Measurements from ENCODE around the gene ZBP1. TPM values are rescaled to one million over a fixed set of nuclear protein-coding genes. Genes with fewer than 3 reads are reported as not detected.

The ZBP1 gene
- polyA plus RNA-seq, 1 experiment, result not detected

DNA sequence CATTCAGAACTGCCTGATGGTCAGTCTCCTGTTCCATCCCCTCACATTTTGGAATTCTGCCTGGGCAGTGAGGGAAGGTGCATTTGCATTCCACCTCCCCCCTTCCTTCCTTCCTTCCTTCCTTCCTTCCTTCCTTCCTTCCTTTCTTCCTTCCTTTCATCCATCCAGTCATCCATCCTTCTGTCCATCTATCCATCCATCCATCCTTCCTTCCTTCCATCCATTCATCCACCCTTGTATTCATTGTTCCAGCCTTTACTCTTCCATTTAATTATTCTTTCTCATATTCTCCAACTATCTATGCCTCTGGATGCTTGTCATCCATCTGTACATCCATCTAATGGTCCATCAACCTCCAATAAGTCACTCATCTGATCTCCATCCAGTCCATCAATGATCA lies 45.3 kb downstream of the ZBP1 start:
- H3K9me3 ChIP-seq (ENCODE audit: control insufficient read depth, insufficient read depth, low read length), result no peaks in the 10 kb centered on the region
- DNase-seq (ENCODE audit: low read depth, low spot score), result no peak
- peaks cover 13% of the 10 kb centered on the region for H3K27me3 ChIP-seq (ENCODE audit: control insufficient read depth, insufficient read depth, low read length)
- H3K27ac ChIP-seq (ENCODE audit: low read depth, low read length), result no peak overlapping the region
- CTCF ChIA-PET, result no interaction called here
- POLR2A ChIA-PET, result no interaction called here
- TF ChIP-seq CTCF (IDR thresholded peaks at IDR 0.05; ENCODE audit: low read depth, low read length), result no peak
- H3K4me3 ChIP-seq (ENCODE audit: low read depth, low read length), result no peak overlapping the region

DNA sequence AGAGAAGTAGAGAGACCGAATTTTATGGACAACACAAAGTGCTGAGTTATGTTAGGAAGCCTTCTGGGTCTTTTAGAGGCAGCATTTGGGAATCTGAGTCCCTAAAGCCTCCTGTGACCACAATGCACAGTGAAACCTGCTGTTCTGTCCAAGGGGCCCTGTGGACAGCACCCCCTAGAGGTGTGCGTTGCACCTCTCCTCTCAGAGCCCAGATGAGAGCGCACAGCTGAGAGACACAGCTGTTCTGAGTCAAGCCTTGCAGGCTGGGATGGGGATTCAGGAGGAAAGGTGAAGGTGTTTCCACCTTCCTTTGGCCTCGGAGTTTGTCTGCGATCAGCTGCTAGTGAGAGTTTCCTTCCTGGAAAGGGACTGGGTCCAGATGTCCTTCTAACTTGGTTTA lies 46.3 kb downstream of the ZBP1 start:
- Histone ChIP-seq H3K27me3 (ENCODE audit: control insufficient read depth, insufficient read depth, low read length) (peaks cover 13% of the 10 kb centered on the region), H3K4me3 (ENCODE audit: low read depth, low read length) (no peak overlapping the region), H3K27ac (ENCODE audit: low read depth, low read length) (no peak overlapping the region), H3K9me3 (ENCODE audit: control insufficient read depth, insufficient read depth, low read length) (no peaks in the 10 kb centered on the region)
- TF ChIP-seq CTCF (IDR thresholded peaks at IDR 0.05; ENCODE audit: low read depth, low read length), result no peak
- DNase-seq (ENCODE audit: low read depth, low spot score), result no peak
- CTCF ChIA-PET, result interaction anchor here (1.0 kb wide), 1 partner anchor 8 kb away, joined by 3 read pairs; no protein-coding TSS in a partner anchor
- POLR2A ChIA-PET, result no interaction called here

GRCh38 chr20:57573242-57573641 lies 47.0 kb downstream of the ZBP1 start:
- no peak for DNase-seq (ENCODE audit: low read depth, low spot score)
- peaks cover 13% of the 10 kb centered on the region for H3K27me3 ChIP-seq (ENCODE audit: control insufficient read depth, insufficient read depth, low read length)
- POLR2A ChIA-PET, result no interaction called here
- CTCF ChIA-PET, result interaction anchor here (0.7 to 1.0 kb wide), 2 partner anchors 9 to 22 kb away, joined by 3 read pairs; no protein-coding TSS in a partner anchor
- no peak for TF ChIP-seq CTCF (IDR thresholded peaks at IDR 0.05; ENCODE audit: low read depth, low read length)
- no peak overlapping the region for H3K27ac ChIP-seq (ENCODE audit: low read depth, low read length)
- H3K4me3 ChIP-seq (ENCODE audit: low read depth, low read length), result no peak overlapping the region
- H3K9me3 ChIP-seq (ENCODE audit: control insufficient read depth, insufficient read depth, low read length), result no peaks in the 10 kb centered on the region

DNA sequence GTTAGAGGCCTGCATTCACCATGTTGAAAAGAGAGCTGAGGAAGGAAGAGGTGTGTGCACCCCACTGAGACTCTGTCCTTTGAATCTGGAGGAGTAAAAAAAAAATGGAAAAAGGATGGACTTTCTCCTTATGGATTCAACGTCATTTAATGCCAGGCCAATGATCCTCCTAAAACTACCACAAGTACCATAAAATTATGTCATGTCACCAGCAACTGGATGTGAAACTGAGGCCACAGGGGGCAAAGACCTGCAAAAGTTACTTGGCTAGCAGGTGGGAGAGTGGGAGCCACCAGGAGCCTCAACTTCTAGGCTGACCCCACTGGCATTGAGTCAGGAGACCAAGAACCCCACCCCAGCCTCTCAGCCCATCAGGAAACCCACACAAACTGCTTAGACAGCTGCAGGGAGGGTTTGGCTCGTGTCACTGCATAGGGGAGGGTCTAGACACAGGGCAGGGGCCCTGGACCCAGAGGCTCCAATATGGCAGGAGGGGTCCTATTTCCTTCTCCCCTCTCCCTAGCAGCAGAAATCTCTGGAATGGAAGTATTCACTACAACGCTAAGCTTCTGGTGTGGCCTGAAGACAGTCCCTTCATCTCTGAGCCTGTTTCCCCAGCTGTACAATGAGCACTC lies 48.3 kb downstream of the ZBP1 start:
- H3K4me3 ChIP-seq (ENCODE audit: low read depth, low read length), result no peak overlapping the region
- ChIA-PET CTCF (no interaction called here), POLR2A (no interaction called here)
- H3K27ac ChIP-seq (ENCODE audit: low read depth, low read length), result no peak overlapping the region
- H3K9me3 ChIP-seq (ENCODE audit: control insufficient read depth, insufficient read depth, low read length), result no peaks in the 10 kb centered on the region
- H3K27me3 ChIP-seq (ENCODE audit: control insufficient read depth, insufficient read depth, low read length), result peaks cover 11% of the 10 kb centered on the region
- TF ChIP-seq CTCF (IDR thresholded peaks at IDR 0.05; ENCODE audit: low read depth, low read length), result no peak
- no peak for DNase-seq (ENCODE audit: low read depth, low spot score)

DNA sequence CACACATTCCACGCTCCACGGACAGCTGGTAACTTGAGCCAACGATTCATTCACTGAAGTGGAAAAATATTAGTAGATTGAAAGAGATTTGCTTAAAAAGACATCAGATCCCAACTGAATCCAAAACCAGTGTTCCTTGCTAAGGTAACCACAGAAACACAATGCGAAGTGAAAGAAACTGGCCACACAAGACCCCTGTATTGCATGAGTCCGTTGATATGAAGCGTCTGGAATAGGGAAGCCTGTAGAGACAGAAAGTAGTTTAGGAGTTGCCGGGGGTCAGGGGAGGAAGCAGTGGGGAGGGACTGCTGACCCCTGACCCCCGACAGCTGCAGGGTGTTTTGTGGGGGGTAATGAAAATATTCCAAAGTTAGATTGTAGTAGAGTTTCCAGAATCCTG lies 49.3 kb downstream of the ZBP1 start:
- ChIA-PET POLR2A (no interaction called here), CTCF (no interaction called here)
- no peak for DNase-seq (ENCODE audit: low read depth, low spot score)
- no peak overlapping the region for H3K4me3 ChIP-seq (ENCODE audit: low read depth, low read length)
- no peaks in the 10 kb centered on the region for H3K9me3 ChIP-seq (ENCODE audit: control insufficient read depth, insufficient read depth, low read length)
- no peak for TF ChIP-seq CTCF (IDR thresholded peaks at IDR 0.05; ENCODE audit: low read depth, low read length)
- H3K27me3 ChIP-seq (ENCODE audit: control insufficient read depth, insufficient read depth, low read length), result peaks cover 9% of the 10 kb centered on the region
- no peak overlapping the region for H3K27ac ChIP-seq (ENCODE audit: low read depth, low read length)

All from AG04450 (cell line).